Muscle layer of duodenum (tissue), 2 donors: Measurements from ENCODE around the gene PIKFYVE.
A peak's percentile ranks its signal among the peaks of the same experiment; 100 is the strongest.

Experiments used
- H3K27ac ChIP-seq: one replicate; pipeline ENCODE4 v1.7.0; 2013; ENCODE audit warnings: mild to moderate bottlenecking, low read length
- H3K27me3 ChIP-seq: one replicate; pipeline ENCODE4 v1.7.0; 2013; ENCODE audit warnings: low read depth, mild to moderate bottlenecking, control low read depth, low read length
- H3K36me3 ChIP-seq, 2 donors: one replicate each; pipeline ENCODE4 v1.7.0; 2013; ENCODE audit warnings: low read length in 2 of 2, control low read depth in 1 of 2, mild to moderate bottlenecking in 1 of 2; ENCODE audit not compliant: insufficient read depth in 2 of 2, control insufficient read depth in 1 of 2
- H3K4me1 ChIP-seq, 2 donors: one replicate each; pipeline ENCODE4 v1.7.0; 2013; ENCODE audit warnings: low read length in 2 of 2, mild to moderate bottlenecking in 2 of 2, control low read depth in 1 of 2, moderate library complexity in 1 of 2; ENCODE audit not compliant: insufficient read depth in 2 of 2, control insufficient read depth in 1 of 2
- H3K4me3 ChIP-seq, 2 donors: one replicate each; pipeline ENCODE4 v1.7.0; 2013; ENCODE audit warnings: low read length in 2 of 2, low read depth in 1 of 2, mild to moderate bottlenecking in 1 of 2
- H3K9me3 ChIP-seq, 2 donors: one replicate each; pipeline ENCODE4 v1.7.0; 2013; ENCODE audit warnings: low read length in 2 of 2, control low read depth in 1 of 2, mild to moderate bottlenecking in 1 of 2; ENCODE audit not compliant: control insufficient read depth in 1 of 2
- donor health status: healthy.

PIKFYVE gene

DNA sequence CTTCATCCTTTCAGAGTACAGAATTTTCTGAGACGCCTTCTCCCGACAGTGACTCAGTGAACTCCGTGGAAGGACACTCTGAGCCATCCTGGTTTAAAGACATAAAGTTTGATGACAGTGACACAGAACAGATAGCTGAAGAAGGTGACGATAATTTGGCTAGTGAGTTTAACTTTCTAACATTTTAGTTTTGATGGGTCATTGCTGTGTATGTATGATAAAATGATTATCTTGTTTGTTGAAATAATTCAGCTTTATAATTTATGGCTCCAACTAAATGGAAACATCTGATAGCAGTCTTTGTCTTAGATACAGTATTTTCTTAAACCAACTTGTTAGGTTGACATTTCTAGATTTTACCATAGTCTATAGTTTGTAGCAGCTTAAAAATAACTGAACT is 38.1 kb downstream of the PIKFYVE start:
- H3K36me3 ChIP-seq, result peaks cover 44 to 52% of the 10 kb centered on the region in 2 donors

DNA sequence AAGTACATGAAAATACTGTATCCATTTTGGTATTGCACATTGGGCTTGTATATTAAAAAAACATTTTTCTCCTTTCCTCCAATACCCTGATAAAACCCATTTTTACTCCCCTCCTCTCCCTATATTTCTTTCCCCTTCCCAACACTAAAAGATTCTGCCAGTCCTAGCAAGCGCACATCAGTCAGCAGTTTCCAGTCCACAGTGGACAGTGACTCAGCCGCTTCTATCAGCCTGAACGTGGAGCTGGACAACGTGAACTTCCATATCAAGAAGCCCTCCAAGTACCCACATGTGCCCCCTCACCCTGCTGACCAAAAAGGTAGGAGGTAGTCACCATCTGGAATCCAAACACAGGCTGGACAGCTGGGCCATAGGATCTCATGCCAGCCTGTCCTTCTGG is 38.6 kb downstream of the PIKFYVE start:
- Histone ChIP-seq H3K4me1 (no peaks in the 10 kb centered on the region), H3K4me3 (no peak overlapping the region), H3K9me3 (no peaks in the 10 kb centered on the region), H3K27ac (no peak overlapping the region), H3K27me3 (no peaks in the 10 kb centered on the region), H3K36me3 (peaks cover 48 to 49% of the 10 kb centered on the region in 2 donors)

More for the DNA sequence above, 38.1 kb downstream of the PIKFYVE start:
- no peaks in the 10 kb centered on the region for H3K9me3 ChIP-seq
- no peaks in the 10 kb centered on the region for H3K27me3 ChIP-seq
- H3K4me3 ChIP-seq, result no peak overlapping the region
- H3K4me1 ChIP-seq, result no peaks in the 10 kb centered on the region
- no peak overlapping the region for H3K27ac ChIP-seq

DNA sequence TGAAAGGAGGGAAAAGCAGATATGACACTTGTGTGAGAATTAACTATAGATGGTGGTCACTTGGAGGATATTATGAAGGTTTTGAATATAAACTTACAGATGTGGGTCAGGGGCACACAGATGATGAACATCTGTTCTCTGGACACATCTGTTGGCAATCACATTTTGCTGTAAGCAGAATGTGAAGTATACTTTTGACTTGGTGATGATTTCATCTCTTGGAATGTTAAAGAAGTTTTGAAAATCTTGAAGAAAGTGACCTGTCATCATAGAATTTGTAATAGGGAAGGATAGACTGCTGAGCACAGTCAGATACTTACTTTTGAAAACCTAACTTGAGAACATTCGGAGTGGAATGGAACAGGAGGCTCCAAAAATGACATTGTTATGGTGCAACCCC is 40.2 kb downstream of the PIKFYVE start:
- H3K36me3 ChIP-seq, result peaks cover 34 to 38% of the 10 kb centered on the region in 2 donors
- H3K4me1 ChIP-seq, result no peaks in the 10 kb centered on the region
- no peak overlapping the region for H3K4me3 ChIP-seq
- no peaks in the 10 kb centered on the region for H3K27me3 ChIP-seq
- no peak overlapping the region for H3K27ac ChIP-seq
- H3K9me3 ChIP-seq, result no peaks in the 10 kb centered on the region

DNA sequence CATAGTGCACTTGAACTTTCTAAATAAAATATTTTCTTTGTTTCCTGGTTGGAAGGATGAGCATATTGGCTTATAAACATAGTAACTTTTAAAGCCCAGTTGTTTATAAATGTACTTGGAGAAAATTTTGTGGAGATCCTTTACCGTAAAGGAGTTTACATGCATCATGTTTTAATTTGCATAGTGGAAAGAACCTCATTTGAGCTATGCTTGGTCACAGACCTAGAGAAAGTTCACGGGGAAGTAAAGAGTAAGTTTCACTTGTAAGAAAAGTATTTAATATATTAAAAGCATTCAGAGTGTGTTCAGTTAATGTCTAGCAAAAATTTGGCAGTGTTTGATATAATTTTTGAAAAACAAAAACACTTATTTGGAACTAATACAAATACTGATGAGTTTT is 45.3 kb downstream of the PIKFYVE start:
- no peaks in the 10 kb centered on the region for H3K4me1 ChIP-seq
- no peak overlapping the region for H3K4me3 ChIP-seq
- no peaks in the 10 kb centered on the region for H3K27me3 ChIP-seq
- H3K9me3 ChIP-seq, result no peaks in the 10 kb centered on the region
- H3K27ac ChIP-seq, result no peak overlapping the region
- H3K36me3 ChIP-seq, result peaks cover 13 to 15% of the 10 kb centered on the region in 2 donors

DNA sequence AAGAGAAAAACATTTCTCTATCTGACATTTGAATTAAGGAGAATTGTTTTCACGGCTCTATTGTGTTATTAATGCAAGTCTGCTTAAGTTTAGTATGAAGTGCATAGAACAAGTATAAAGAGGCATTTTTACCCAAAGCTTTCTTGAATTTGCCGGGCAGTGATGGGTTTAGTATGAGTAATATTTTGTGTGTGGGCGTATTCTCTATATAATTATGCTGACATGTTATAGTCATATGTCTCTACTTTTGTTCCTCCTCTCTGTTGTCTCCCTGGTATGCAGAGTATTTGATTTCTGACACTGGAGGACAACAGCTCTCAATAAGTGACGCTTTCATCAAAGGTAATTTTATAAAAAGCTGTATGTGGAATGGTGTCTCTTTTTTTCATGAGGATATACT is 45.9 kb downstream of the PIKFYVE start:
- H3K4me3 ChIP-seq, result no peak overlapping the region
- peaks cover 13 to 15% of the 10 kb centered on the region in 2 donors for H3K36me3 ChIP-seq
- H3K27ac ChIP-seq, result no peak overlapping the region
- H3K4me1 ChIP-seq, result no peaks in the 10 kb centered on the region
- no peaks in the 10 kb centered on the region for H3K27me3 ChIP-seq
- H3K9me3 ChIP-seq, result no peaks in the 10 kb centered on the region

DNA sequence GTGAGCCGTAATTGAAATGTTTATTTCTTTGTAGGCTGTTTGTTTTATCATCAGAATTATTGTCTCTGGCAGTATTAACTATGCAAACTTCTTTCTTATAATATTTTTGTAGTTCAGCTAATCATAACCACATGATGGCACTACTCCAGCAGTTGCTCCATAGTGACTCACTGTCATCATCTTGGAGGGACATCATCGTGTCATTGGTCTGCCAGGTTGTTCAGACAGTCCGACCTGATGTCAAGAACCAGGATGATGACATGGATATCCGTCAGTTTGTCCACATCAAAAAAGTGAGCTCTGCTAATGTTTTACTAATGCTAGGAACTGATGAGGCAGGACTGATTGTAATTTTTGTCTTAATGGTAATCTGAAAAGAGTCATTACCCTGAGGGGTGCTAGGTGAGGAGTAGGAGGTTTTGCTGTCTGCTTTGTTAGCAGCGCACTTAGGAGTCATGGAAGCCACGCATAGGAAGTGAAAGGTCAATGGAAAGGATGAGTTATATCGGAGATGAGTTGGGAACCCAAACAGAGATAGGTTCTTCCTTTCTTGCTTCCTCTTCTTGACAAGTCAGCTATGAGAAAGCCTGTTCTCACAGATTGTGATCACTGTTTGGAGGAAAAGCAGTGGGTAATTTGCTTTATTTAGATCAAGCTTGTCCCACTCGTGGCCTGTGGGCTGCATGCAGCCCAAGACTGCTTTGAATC is 49.2 kb downstream of the PIKFYVE start:
- H3K27ac ChIP-seq, result no peak overlapping the region
- H3K36me3 ChIP-seq, result peaks cover 19 to 23% of the 10 kb centered on the region in 2 donors
- no peak overlapping the region for H3K4me3 ChIP-seq
- H3K9me3 ChIP-seq, result no peaks in the 10 kb centered on the region
- H3K4me1 ChIP-seq, result peaks cover 0 to under 1% of the 10 kb centered on the region in 2 donors
- no peaks in the 10 kb centered on the region for H3K27me3 ChIP-seq

DNA sequence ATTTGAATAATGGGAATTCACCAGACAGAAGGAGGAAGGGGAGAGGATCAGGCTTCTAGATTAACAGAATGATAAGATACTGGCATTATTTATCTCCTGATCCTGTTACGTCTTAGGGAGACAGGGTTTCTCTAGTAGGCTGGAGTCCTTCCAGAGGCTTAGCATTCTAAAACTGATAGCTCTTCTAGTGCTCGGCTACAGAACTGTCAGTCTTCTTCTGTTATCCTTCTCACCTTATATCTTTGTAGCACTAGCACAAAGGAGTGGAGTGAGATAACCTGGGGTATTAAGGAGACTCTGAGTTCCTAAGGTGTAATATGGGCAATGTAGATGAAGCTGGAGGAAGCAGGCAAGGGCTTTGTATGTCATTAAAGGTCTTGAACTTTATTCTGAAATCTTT is 52.1 kb downstream of the PIKFYVE start:
- peaks cover 7 to 15% of the 10 kb centered on the region in 2 donors for H3K4me1 ChIP-seq
- no peak overlapping the region for H3K4me3 ChIP-seq
- peaks cover 19 to 28% of the 10 kb centered on the region in 2 donors for H3K36me3 ChIP-seq
- no peaks in the 10 kb centered on the region for H3K27me3 ChIP-seq
- no peaks in the 10 kb centered on the region for H3K9me3 ChIP-seq
- no peak overlapping the region for H3K27ac ChIP-seq

DNA sequence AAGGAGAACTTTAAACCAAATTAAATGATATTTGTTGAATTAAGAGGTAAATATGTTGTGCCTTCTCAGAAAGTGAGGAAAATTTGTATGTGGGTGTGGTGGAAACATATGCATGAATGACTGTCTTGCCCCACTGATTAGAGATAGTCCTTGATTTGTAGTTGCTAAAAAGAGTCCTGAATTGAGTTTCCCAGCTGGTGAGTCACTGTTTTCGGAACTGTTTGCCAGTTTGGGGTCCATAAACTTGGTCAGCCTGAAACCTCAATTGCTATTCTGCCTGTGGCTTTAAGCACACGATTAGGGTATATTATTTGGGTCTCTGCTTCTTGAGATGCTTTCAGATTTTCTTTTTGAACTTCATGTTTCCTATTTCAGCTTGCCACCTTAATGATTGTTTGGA is 53.3 kb downstream of the PIKFYVE start:
- Histone ChIP-seq H3K4me1 (peaks cover 7 to 15% of the 10 kb centered on the region in 2 donors), H3K27me3 (no peaks in the 10 kb centered on the region), H3K36me3 (peaks cover 19 to 33% of the 10 kb centered on the region in 2 donors), H3K4me3 (no peak overlapping the region), H3K27ac (no peak overlapping the region), H3K9me3 (no peaks in the 10 kb centered on the region)

DNA sequence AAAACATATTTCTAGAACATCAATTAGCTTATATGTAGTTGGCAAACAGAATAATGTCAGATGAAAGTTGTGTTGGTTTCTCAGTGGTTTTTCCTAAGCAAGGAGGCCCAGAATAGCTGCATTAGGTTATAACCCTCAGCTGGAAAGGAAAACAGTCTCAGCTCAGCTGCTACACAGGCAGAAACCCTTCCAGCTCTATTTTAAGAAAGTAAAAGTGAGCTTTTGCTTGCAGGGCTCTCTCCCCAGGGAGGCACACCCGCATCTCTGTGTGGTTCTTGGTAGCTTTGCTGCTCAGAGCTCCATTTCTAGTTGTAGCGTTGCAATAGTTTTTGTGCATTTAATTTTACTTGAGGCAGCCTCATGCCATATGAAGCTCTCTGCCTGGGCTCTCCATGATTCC is 54.6 kb downstream of the PIKFYVE start:
- H3K27ac ChIP-seq, result peak overlapping the region; percentile 46
- H3K36me3 ChIP-seq, result peaks cover 21 to 32% of the 10 kb centered on the region in 2 donors

DNA sequence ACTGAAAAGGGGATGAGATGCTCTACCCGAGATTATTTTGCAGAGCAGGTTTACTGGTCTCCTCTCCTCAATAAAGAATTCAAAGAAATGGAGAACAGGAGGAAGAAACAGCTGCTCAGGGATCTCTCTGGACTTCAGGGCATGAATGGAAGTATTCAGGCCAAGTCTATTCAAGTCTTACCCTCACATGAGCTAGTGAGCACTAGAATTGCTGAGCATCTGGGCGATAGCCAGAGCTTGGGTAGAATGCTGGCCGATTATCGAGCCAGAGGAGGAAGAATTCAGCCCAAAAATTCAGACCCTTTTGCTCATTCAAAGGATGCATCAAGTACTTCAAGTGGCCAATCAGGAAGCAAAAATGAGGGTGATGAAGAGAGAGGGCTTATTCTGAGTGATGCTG is 60.0 kb downstream of the PIKFYVE start:
- H3K9me3 ChIP-seq, result no peaks in the 10 kb centered on the region
- H3K4me1 ChIP-seq, result peaks cover 0 to 8% of the 10 kb centered on the region in 2 donors
- no peak overlapping the region for H3K27ac ChIP-seq
- H3K36me3 ChIP-seq, result peaks cover 49 to 50% of the 10 kb centered on the region in 2 donors
- no peak overlapping the region for H3K4me3 ChIP-seq
- no peaks in the 10 kb centered on the region for H3K27me3 ChIP-seq

More for the DNA sequence above, 54.6 kb downstream of the PIKFYVE start:
- peaks cover 7 to 15% of the 10 kb centered on the region in 2 donors for H3K4me1 ChIP-seq
- no peaks in the 10 kb centered on the region for H3K27me3 ChIP-seq
- no peaks in the 10 kb centered on the region for H3K9me3 ChIP-seq
- H3K4me3 ChIP-seq, result no peak overlapping the region

DNA sequence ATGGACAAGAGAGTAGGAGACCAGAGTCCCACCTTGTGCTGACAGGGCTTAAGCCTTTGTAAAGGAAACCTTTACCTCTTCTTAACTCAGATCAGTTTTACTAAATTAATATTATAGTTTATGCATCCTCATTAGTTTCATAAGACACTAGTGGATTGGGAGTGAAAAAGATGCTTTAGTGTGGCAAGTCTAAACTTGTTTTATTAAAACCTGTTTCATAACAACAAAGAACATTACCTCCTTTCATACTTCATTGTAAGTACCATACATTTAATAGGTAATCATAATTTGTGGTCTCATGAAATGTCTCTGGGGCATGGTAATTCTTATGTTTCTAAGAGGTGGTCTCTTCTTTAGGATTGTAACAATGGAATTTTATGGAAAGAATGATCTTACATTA is 63.4 kb downstream of the PIKFYVE start:
- Histone ChIP-seq H3K4me1 (no peaks in the 10 kb centered on the region), H3K27me3 (no peaks in the 10 kb centered on the region), H3K36me3 (peaks cover 54 to 57% of the 10 kb centered on the region in 2 donors), H3K9me3 (no peaks in the 10 kb centered on the region), H3K27ac (no peak overlapping the region), H3K4me3 (no peak overlapping the region)

DNA sequence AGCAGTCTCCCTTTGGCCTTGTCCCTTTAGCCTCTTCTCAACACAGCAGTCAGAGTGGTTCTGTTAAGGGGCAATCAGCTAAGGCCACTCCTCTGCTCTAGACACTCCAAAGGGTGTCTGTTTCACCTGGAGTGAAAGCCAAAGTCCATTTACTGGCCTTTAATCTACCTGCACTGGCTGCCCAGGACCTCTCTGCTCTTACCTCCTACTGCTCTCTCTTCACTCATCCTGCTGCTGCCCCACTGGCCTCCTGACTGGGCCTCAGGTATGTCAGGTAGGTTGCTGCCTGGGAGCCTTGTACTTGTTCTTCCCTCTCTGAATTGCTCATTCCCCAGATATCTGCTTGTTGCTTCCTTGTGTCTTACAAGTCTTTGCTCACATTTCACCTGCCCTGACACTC is 68.2 kb downstream of the PIKFYVE start:
- H3K9me3 ChIP-seq, result no peaks in the 10 kb centered on the region
- peaks cover 33 to 45% of the 10 kb centered on the region in 2 donors for H3K36me3 ChIP-seq
- no peaks in the 10 kb centered on the region for H3K27me3 ChIP-seq
- H3K4me3 ChIP-seq, result no peak overlapping the region
- no peaks in the 10 kb centered on the region for H3K4me1 ChIP-seq
- no peak overlapping the region for H3K27ac ChIP-seq
